Activated CD8-positive, alpha-beta memory T cell treated with anti-CD3 and anti-CD28 coated beads, Interleukin-2, amount 50 U/mL, for 4 hours (primary cell): ENCODE measurements around the gene VOPP1.

Source experiments
- DNase-seq: peaks from one replicate; pipeline ENCODE4 v3.0.0-alpha.2; 2020

VOPP1 gene

GRCh38 chr7:55576753-55577152 lies 4.5 kb upstream of the VOPP1 start:
- DNase-seq, result no peak

GRCh38 chr7:55575733-55576132 lies 3.4 kb upstream of the VOPP1 start:
- DNase-seq, result no peak

GRCh38 chr7:55575098-55575497 lies 2.8 kb upstream of the VOPP1 start:
- no peak for DNase-seq

GRCh38 chr7:55574051-55574717 lies 1.9 kb upstream of the VOPP1 start:
- no peak for DNase-seq

GRCh38 chr7:55573234-55573900 lies 1.1 kb upstream of the VOPP1 start:
- no peak for DNase-seq

GRCh38 chr7:55571511-55572377 lies 558 bp downstream of the VOPP1 start:
- DNase-seq, result peak; percentile 49

GRCh38 chr7:55570939-55571338 lies 1.4 kb downstream of the VOPP1 start:
- DNase-seq, result no peak

- no peak for DNase-seq
Measured at GRCh38 chr7:55570218-55570873, 2.0 kb downstream of the VOPP1 start.

- DNase-seq, result no peak
Measured at GRCh38 chr7:55569797-55570196, 2.5 kb downstream of the VOPP1 start.

GRCh38 chr7:55569269-55569663 lies 3.0 kb downstream of the VOPP1 start:
- DNase-seq, result no peak

GRCh38 chr7:55568613-55569268 lies 3.6 kb downstream of the VOPP1 start:
- no peak for DNase-seq

GRCh38 chr7:55567571-55567970 lies 4.7 kb downstream of the VOPP1 start:
- no peak for DNase-seq

GRCh38 chr7:55565681-55566080 lies 6.6 kb downstream of the VOPP1 start:
- no peak for DNase-seq

- DNase-seq, result no peak
Measured at GRCh38 chr7:55563596-55564325, 8.5 kb downstream of the VOPP1 start.

GRCh38 chr7:55561690-55562089 lies 10.6 kb downstream of the VOPP1 start:
- no peak for DNase-seq

- no peak for DNase-seq
Measured at GRCh38 chr7:55558962-55559920, 13.1 kb downstream of the VOPP1 start.

- no peak for DNase-seq
Measured at GRCh38 chr7:55557666-55558188, 14.6 kb downstream of the VOPP1 start.

GRCh38 chr7:55556492-55556891 lies 15.8 kb downstream of the VOPP1 start:
- no peak for DNase-seq

- DNase-seq, result no peak
Measured at GRCh38 chr7:55556031-55556430, 16.3 kb downstream of the VOPP1 start.

GRCh38 chr7:55555160-55555559 lies 17.1 kb downstream of the VOPP1 start:
- no peak for DNase-seq

GRCh38 chr7:55554038-55554437 lies 18.3 kb downstream of the VOPP1 start:
- no peak for DNase-seq
